Stimulated activated CD8-positive, alpha-beta memory T cell treated with anti-CD3 and anti-CD28 coated beads, Interleukin-4, amount 100 ng/mL, for 1 hour (primary cell): ENCODE results near the gene TSNAXIP1.

Source experiments
- DNase-seq, 2 donors: peaks; one replicate each; pipeline ENCODE4 v3.0.0-alpha.2; 2020; ENCODE audit warnings: low read depth in 2 of 2, low spot score in 1 of 2

Gene TSNAXIP1, protein sequence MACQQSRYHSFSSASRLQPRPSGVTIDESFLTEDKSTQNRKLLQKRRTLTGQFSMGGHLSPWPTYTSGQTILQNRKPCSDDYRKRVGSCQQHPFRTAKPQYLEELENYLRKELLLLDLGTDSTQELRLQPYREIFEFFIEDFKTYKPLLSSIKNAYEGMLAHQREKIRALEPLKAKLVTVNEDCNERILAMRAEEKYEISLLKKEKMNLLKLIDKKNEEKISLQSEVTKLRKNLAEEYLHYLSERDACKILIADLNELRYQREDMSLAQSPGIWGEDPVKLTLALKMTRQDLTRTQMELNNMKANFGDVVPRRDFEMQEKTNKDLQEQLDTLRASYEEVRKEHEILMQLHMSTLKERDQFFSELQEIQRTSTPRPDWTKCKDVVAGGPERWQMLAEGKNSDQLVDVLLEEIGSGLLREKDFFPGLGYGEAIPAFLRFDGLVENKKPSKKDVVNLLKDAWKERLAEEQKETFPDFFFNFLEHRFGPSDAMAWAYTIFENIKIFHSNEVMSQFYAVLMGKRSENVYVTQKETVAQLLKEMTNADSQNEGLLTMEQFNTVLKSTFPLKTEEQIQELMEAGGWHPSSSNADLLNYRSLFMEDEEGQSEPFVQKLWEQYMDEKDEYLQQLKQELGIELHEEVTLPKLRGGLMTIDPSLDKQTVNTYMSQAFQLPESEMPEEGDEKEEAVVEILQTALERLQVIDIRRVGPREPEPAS

DNA sequence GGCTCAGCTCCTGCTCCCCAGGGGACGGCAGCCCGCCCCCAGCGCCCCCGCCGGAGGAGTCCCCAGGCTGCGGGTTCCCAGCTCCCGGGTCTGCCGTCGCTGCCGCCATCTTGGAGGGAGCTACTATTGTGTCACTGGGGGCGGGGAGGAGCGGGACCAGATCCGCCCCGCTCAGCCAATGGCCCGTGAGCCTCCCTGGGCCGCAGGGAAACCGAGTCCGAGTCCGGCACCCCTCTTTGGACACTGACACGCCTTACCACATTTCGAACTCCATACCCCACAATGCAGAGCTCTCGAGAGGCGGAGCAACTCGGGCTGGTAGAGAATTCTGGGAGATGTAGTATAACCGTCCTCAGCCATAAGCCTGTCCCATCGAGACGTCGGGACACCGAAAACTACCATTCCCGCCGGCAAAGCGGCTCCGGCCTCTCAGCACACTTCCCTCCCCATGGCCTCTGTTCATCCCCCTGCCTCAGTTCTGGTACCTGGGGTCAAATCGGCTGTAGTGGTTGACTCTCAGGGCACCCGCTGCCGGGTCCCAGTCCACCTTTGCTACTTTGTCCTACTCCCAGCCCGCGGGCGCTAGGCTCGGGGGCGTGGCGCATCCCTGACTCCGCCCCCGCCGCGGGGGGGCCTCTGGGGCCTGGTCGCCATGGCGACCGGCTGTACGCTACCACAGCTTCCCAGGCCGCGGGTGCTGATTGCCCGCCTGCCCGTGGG, at the start of gene TSNAXIP1, which contains the start of gene RANBP10:
Gene TSNAXIP1 (plus strand): TSS at position 462 of the 720 bp plus-strand sequence. CDS start 261 bp downstream, outside the sequence.
Gene RANBP10 (minus strand): TSS at position 133 of the 720 bp plus-strand sequence. CDS start 24 bp downstream, at position 109.
- peak; percentile 78 to 91 for DNase-seq

DNA sequence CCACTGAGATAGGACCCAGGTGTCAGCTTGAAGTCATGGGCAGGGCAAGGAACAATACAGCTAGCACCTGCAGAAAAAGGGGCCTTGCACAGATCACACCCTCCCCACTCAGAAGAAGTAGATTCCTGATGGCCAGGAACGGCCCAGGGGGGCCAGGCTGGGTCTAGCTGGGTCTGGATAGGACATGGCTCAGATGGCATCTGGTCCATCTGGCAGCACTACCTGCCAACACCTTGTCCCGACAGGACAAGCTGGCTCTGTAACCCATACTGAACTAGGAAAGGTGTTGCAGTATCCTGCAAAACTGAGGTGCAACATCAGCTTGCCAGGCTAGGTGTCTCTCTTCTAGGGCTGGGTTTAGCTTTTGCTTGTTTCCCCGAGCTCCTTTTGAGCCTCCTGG, 48.7 kb upstream of the TSNAXIP1 start:
- DNase-seq, result no peak

DNA sequence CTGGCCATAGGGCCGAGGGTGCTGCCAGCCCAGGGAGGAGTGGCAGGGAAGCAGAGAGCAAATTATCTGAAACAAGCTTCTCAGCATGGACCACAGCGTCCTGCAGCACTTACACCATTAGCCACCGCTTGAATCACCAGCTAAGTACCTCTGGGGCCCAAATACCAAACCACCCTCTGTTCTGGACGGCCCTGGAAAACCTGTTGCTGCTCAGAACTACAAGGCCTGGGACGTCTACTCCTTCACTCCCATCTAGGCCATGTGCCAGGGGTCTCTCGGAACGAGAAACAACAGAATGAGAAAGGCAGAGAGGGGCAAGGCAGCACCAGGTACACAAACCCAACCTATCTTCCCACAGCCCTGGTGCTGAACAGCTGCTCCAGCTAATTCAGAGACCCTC, 47.7 kb upstream of the TSNAXIP1 start:
- DNase-seq, result no peak

DNA sequence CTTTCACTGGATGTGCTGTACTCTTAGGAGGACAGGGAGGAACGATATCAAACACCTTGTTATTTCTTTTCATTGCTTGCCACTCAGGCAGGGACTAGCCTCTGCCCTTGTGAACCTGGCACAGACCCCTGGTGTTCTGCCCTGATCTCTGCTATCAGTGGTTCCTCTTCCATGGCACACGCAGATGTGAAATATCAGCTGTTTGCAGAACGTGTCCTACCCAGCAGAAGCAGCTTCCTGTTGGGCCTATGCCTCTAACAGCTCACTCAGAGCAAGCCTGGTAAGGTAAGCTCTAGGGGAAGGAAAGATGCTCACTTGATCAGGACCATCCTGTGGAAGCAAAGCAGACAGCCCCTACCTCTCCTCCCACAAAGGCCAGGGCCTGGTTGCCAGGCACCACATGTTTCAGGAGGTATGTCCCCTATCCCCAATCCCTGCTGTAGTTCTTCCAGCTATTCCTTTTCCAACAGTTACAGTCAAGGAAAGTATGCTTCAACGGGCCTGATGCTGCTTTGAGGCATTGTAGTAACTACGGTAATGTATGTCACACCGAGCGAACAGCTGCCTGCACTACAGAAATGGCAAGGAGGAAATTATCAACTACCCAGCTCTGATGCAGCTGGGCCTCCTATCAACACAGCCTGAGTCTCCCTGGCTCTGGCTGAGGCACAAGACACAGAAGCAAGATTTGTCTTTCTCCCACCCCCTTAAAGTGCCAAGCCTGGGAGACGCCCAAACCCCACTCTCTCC, 46.3 kb upstream of the TSNAXIP1 start:
- no peak for DNase-seq

DNA sequence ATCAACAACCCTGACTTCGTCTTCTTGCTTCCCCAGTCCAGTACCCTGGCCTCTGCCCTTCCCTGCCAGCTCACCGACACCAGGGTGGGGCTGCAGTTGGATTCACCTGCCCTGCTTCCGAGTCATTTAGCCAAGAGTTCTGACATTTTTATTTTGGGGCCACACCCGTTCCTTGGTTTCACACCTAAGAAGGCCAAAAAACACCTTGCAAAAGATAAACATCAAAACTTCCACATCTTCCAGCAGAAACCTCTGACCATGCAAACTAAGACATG, 45.8 kb upstream of the TSNAXIP1 start:
- no peak for DNase-seq

DNA sequence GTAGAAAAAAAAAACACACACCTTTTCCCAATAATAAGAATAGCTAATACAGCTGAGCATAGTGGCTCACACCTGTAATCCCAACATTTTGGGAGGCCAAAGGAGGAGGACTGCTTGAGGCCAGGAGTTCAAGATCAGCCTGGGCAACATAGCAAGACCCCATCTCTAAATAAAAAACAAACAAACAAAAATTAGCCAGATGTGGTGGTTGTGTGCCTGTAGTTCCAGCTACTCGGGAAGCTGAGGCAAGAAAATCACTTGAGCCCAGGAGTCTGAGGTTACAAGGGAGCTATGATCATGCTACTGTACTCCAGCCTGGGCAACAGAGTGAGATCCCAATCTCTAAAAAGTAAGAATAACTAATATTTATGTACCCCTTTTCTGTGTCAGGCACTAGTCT, 44.8 kb upstream of the TSNAXIP1 start:
- DNase-seq, result no peak

DNA sequence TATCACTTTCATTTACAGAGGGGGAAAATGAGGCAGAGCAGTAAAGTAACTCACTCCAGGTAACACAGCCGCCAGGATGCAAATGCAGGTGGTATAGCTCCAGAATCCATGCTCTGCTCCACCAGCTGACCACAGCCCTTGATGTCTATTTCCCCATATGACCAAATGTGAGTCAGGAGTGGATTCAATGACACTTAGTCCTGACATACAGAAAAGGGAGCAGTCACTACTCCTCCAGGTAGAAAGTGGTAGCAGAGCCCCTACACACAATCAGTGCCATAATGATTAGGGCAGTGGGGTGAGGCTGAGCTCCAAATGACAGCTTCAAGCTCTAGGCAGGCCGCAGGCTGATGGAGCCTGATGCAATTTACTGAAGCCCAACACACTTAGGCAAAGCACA, 44.3 kb upstream of the TSNAXIP1 start:
- DNase-seq, result no peak

DNA sequence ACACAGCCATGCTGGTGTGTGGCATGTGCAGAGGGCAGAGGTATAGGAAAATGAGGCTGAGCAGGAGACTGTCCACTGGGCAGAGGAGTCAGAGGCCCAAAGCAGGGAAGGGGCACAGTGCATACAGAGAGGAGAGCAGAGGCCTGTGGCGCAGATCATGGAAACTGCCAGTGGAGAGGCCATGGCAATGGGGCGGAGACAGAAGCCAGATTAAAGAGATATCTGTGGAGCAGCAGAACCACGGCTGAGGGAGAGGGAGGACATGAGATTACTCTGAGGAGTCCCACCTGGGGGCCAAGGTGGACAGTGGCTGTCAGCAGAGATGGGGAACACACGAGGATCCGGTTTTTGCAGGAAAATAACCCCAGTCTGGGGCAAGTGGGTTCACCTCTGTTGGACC, 43.6 kb upstream of the TSNAXIP1 start:
- no peak for DNase-seq

DNA sequence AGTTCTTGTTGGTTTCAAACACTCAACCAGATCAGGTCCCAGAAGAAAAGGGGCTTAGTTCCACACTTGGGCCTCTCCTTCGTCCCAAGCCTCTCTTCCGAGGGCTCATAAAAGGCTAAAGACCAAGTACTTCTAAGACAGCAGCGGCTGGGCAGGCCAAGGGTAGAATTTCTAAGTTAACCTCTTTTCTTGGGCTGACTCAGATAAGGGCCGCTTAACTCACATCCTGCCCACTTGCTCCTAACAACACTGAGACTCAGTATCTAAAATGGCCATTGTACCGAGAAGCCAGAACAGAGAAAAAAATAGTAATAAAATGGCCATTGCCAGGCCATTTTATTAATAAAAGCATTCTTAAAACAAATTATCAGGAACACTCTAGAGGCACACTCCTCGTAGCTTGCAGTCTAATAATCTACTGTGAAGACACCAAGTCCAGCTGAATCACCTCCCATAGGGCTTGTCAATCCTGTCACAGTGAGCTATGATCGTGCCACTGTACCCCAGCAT, 42.5 kb upstream of the TSNAXIP1 start:
- DNase-seq, result no peak

DNA sequence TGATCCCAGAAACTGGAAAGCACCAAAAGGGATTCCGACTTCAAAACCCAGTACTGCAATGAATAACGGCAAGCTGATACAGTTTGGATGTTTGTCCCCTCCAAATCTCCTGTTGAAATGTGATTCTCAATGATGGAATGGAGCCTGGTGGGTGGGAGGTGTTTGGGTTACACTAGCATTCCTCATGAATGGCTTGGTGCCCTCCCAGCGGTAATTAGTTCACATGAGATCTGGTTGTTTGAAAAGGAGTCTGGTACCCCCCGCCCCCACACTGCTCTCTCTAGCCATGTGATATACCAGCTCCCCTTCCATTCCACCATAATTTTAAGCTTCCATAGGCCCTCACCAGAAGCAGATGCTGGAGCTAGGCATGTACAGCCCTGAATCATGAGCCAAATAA, 40.4 kb upstream of the TSNAXIP1 start:
- no peak for DNase-seq

DNA sequence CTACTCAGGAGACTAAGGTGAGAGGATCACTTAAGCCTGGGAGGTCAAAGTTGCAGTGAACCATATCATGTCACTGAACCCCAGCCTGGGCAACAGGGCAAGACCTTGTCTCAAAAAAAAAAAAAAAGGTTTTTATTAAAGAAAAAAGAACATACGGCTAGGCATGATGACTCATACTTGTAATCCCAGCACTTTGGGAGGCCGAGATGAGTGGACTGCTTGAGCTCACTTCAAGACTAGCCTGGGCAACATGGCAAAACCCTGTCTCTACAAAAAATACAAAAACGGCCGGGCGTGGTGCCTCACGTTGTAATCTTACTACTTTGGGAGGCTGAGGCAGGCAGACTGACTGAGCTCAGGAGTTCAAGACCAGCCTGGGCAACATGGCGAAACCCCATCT, 38.7 kb upstream of the TSNAXIP1 start:
- no peak for DNase-seq

DNA sequence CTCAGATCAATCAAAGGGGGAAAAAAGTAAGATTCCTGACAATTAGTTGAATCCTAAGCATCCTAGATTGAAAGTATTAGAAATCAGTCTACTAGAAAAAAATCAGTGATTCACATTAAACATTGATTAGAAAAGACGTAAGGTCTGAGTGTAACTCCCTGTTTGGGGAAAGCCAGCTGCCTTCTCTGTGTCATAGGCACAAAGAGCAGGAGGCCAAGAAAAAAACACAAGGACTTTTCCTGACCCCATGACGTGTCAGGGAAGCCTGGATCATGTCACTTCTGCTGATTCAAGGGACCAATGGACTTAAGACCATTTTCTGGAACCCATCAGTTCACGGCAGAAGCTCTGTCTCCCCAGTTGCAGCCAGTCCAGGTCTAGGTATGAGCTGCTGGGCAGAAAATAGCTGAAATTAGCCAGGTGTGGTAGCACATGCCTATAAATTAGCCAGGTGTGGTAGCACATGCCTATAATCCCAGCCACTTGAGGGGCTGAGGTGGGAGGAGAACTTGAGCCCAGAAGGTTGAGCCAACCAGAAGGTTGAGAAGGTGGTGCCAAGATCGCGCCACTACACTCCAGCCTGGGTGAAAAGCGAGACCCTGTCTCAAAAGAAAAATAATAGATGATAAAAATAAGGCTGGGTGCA, 36.2 kb upstream of the TSNAXIP1 start:
- no peak for DNase-seq

DNA sequence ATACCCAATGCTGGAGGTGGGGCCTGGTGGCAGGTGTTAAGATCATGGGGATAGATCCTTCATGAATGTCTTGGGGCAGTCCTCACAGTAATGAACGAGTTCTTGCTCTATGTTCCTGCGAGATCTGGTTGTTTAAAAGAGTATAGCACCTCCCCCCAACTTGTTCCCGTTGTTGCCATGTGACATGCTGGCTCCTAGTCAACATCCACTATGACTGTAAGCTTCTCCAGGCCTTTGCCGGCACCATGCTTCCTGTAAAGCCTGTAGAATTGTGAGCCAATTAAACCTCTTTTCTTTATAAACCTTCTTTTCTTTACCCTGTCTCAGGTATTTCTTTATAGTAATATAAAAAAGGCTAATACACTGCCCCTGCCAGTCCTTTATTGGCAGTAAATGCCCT, 33.6 kb upstream of the TSNAXIP1 start:
- no peak for DNase-seq

DNA sequence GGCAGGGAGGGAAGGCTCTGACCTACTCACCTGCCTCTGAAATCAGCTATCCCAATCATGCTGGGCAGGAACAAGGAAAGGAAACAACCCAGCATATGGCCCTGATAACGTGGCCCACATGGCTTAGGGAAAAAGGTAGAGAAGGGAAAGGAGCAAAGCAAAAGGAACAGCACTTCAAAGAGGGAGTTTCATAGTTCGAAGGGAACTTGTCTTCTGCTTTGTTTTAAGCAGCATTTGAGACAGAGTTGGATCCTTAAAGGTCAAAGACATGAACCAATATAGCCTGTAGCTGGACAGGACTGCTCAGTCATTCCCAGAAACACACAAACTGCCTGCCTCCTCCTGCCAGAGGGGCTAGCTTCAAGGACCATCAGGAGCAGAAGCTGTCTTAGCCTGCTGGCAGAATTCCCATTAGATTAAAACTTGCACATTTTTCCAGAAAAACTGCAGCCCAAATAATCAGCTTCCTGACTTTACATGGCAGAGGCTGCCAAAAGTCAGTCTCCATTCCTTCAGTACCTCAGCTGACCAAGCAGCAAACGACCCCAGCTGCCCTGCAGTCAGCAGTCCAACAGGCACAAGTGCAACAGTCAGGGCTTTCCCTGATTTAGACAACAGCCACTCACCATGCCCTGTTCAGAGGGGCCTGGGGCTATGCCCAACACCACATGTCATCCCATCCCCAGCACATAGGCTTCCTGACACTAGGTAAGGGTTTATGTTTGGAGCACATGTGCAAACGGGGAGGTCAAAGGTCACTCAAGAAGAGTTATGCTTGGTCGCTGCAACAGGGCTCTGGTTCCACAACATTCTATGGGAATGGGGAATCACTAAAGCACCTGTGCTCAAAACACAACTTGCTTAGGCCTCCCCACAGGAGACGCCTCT, 32.9 kb upstream of the TSNAXIP1 start:
- DNase-seq, result no peak

DNA sequence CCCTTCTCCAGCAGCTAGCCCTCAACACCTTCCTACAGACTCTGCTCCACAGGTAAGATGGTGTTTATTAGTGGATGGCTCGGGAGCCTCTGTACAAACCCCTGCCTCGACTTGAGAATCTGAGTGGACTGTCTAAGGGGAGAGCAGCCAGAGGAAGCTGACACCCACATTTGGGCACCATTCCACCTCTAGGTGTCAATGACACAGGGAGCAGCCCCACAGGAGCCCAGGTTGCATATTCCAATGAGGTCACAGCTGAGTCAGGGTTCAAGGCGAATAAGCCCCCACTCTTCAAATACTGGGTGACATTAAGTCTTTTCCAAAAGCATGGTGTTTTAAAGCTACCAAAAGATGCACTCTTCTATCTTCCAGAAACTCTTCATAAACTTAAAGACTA, 32.2 kb upstream of the TSNAXIP1 start:
- no peak for DNase-seq

DNA sequence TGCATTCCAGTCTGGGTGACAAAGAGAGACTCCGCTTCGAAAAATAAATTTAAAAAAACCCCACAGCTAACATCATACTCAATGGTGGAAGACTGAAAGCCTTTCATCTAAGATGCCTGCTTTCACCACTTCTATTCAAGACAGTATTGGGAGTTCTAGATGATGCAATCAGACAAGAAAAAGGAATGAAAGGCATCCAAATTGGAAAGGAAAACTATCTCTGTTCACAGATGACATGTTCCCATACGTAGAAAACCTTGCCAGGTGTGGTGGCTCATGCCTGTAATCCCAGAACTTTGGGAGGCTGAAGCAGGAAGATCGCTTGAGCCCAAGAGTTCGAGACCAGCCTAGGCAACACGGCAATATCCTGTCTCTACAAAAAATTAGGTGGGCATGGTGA, 31.4 kb upstream of the TSNAXIP1 start:
- no peak for DNase-seq

DNA sequence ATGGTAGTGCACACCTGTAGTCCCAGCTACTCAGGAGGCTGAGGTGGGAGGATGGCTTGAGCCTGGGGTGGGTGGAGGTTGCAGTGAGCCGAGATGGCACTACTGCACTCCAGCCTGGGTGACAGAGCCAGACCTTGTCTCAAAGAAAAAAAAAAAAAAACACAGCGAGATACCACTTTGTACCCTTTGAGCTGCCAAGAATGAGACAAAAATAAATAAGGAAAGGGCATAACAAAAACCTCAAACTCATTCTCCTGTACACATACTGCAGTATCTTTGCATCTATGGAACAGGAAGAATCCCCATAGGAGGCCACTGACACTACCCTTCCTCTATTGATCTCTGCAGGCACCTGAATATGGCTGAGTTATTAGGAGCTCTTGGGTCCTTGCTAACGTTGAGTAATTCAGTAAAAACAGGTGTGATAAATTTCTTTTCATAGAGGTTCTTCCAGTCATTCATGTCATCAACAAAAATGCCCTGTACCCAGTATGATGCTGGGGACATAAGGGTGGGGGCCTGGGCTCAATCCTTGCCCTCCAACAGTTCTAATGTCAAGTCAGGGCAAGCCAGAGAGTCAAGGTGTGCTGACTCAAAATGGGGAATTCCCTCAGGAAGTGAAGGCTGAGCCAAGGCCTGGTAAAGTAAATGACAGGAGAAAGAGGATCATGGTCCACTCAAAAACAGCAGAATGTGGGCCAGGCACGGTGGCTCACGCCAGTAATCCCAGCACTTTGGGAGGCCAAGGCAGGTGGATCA, 27.3 kb upstream of the TSNAXIP1 start:
- DNase-seq, result no peak

DNA sequence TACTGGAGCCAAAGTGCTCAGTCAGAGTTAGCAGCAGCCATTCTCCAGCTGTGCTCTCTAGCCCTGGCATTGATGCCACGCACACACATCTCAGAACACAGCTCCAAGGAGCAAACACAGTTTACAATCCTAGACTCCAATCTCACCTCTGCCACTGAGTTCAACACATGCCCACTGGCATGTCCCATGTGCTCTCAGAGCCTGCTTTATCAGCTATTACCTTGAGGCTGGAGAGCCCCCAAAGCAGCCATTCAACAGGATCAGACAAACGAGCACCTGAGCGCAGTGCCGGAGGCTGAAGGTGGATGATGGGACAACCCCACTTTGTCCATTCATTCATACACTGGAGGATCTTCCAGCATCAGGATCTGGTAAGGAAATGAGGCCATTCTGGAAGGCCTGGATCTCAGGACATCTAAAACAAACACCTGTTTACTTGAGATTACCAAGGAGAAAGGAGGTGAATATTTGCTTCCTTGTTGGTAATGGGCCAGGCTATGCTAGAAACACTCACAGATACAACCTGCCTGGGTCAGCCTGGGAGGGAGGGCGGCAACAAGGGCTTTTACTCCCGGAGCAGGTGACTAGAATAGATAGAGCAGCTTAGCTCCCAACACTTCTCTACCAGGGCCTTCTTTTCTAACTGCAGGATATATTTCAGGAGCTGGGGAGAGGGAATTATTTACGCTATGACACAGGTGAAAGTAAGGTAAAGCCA, 25.7 kb upstream of the TSNAXIP1 start:
- DNase-seq, result no peak
